Activated CD8-positive, alpha-beta memory T cell treated with anti-CD3 and anti-CD28 coated beads, Interleukin-2, amount 10 ng/mL, durations not matched to agents 7 days and 5 days (primary cell): ENCODE data around the gene RICTOR. TPM values are rescaled to one million over a fixed set of nuclear protein-coding genes. Genes with fewer than 3 reads are reported as not detected.
"Not testable (repeated sequence)": the region's sequence is repeated elsewhere in the genome, so short reads cannot be mapped to it uniquely, and the experiment has no call there.

Source experiments
- ATAC-seq: fragments of 150-1000 bp; cut with Tn5 transposase; one replicate; pipeline ENCODE4 v1.10.0; 2021; ENCODE audit warnings: moderate library complexity
- CTCF ChIA-PET: fragments of 350-600 bp; sonication (Branson Sonifier 250); formaldehyde crosslinking; loops from one replicate; lab custom pipeline; 2021; ENCODE audit warnings: antibody characterized with exemption; lab: Charles Lee
- DNase-seq: peaks from one replicate; pipeline ENCODE4 v3.0.0-alpha.2; 2020
- H3K27ac Mint-ChIP-seq: one replicate; pipeline ENCODE4 v1.8.0; 2021; ENCODE audit warnings: mild to moderate bottlenecking, mixed read lengths
- H3K27me3 Mint-ChIP-seq: one replicate; pipeline ENCODE4 v1.8.0; 2021; ENCODE audit warnings: mixed read lengths
- H3K36me3 Mint-ChIP-seq: one replicate; pipeline ENCODE4 v1.8.0; 2021; ENCODE audit warnings: mild to moderate bottlenecking, mixed read lengths
- H3K4me1 Mint-ChIP-seq: one replicate; pipeline ENCODE4 v1.8.0; 2021; ENCODE audit warnings: mixed read lengths
- H3K4me3 Mint-ChIP-seq: one replicate; pipeline ENCODE4 v1.8.0; 2021; ENCODE audit warnings: mild to moderate bottlenecking, moderate library complexity, mixed read lengths
- H3K9me3 Mint-ChIP-seq: one replicate; pipeline ENCODE4 v1.8.0; 2022; ENCODE audit warnings: low read depth, mixed read lengths
- total RNA-seq, 2 experiments: library from RNA; stranded (reverse); gene quantifications; one replicate each; pipeline ENCODE4 v1.2.3, GENCODE V29; 2021

Gene RICTOR
- total RNA-seq, 2 experiments from 2014 or later, result 40.2 to 50.5 TPM

- ATAC-seq, result no peak
- CTCF ChIA-PET, result interaction anchor here (1.5 kb wide), 1 partner anchor 71 kb away, joined by 3 read pairs; no protein-coding TSS in a partner anchor
- peaks cover 8% of the 10 kb centered on the region for H3K4me1 Mint-ChIP-seq
These were observed 64.9 kb downstream of the RICTOR start for GRCh38 chr5:39009280-39009679.

DNA sequence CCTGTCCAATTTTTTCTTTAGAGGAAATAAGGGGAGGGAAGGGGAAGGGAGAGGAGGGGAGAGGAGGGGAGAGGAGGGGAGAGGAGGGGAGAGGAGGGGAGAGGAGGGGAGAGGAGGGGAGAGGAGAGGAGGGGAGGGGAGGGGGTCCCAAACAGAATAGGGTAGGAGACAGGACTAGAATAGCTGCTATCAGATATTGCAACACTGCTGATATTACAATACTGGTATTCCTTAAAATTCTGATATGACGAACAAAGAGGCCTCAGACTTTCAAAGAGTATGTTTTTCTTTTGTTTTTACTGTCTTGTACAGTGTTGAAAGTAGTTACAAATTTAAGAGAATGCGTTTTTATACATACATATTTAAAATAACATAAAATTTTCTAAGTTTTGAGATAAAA lies 67.5 kb downstream of the RICTOR start:
- CTCF ChIA-PET, result interaction anchor here (1.5 to 2.6 kb wide), 2 partner anchors 10 to 11 kb away, joined by 4 to 8 read pairs; no protein-coding TSS in a partner anchor
- peaks cover 38% of the 10 kb centered on the region for H3K36me3 Mint-ChIP-seq
- H3K4me3 Mint-ChIP-seq, result no peak overlapping the region
- ATAC-seq (no peak), DNase-seq (no peak)
- no peak overlapping the region for H3K27ac Mint-ChIP-seq
- H3K4me1 Mint-ChIP-seq, result peaks cover 14% of the 10 kb centered on the region
- H3K27me3 Mint-ChIP-seq, result no peaks in the 10 kb centered on the region
- peaks cover 6% of the 10 kb centered on the region for H3K9me3 Mint-ChIP-seq

More at GRCh38 chr5:39009280-39009679, 64.9 kb downstream of the RICTOR start:
- H3K36me3 Mint-ChIP-seq, result peaks cover 47% of the 10 kb centered on the region
- no peak overlapping the region for H3K27ac Mint-ChIP-seq
- H3K4me3 Mint-ChIP-seq, result no peak overlapping the region
- DNase-seq, result no peak
- peaks cover 16% of the 10 kb centered on the region for H3K9me3 Mint-ChIP-seq
- no peaks in the 10 kb centered on the region for H3K27me3 Mint-ChIP-seq

DNA sequence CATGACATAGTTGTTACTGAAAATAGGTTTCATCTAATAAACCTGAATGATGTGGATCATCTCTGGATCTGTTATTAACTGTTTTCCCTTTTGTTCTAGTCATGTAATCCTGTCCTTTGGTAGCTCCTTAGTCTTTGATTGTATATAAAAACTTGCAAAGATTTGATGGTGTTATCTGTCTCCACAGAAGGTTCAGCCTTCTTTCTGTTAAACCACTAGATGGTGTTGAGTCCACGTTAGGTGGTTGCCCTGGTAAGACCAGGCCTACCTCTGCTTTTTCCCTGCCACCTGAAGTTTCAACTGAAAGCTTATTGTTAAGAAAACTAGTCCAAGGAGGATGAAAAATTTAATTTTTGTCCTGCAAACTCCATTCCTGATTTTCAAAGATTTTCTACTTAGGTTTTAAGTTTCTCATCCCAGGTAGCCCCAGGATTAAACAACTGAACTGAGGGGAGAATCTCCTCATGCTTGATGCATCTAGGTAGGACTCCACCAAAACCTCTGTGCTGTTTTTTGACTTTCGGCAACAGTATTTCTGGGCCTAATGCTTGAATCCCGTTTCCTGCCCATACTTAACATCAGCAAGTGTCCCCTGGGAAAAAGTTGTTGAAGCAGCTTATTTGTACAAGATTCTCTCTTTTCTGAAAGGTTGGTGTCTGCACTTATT lies 68.5 kb downstream of the RICTOR start:
- Mint-ChIP-seq H3K9me3 (peaks cover 5% of the 10 kb centered on the region), H3K27me3 (no peaks in the 10 kb centered on the region), H3K4me3 (no peak overlapping the region), H3K4me1 (peaks cover 18% of the 10 kb centered on the region), H3K27ac (peak overlapping the region; percentile 1), H3K36me3 (peaks cover 37% of the 10 kb centered on the region)
- ATAC-seq, result no peak
- DNase-seq, result no peak
- CTCF ChIA-PET, result interaction anchor here (0.6 to 2.6 kb wide), 5 partner anchors 10 to 75 kb away, joined by 3 to 8 read pairs (median 3); no protein-coding TSS in a partner anchor

DNA sequence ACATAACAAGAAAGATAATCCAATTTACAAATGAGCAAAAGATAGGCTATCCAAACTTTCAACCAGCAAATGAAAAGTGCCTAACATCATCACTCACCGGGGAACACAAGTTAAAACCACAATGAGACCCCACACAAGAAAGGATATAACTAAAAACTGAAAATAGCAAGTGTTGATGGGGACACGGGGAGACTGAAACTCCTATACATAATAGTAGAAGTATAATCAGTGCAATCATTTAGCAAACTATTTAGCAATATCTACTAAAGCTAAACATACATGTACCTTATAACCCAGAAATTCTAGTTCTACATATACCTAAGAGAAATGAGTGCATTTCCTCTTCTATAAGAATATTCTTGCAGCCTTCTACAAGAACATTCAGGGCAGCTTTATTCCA lies 72.5 kb downstream of the RICTOR start:
- Mint-ChIP-seq H3K27ac (no peak overlapping the region), H3K36me3 (peaks cover 50% of the 10 kb centered on the region), H3K9me3 (no peaks in the 10 kb centered on the region), H3K27me3 (no peaks in the 10 kb centered on the region), H3K4me1 (peaks cover 20% of the 10 kb centered on the region), H3K4me3 (no peak overlapping the region)
- ATAC-seq (no peak), DNase-seq (no peak)
- CTCF ChIA-PET, result interaction anchor here (1.0 kb wide), 1 partner anchor 79 kb away, joined by 3 read pairs; no protein-coding TSS in a partner anchor

DNA sequence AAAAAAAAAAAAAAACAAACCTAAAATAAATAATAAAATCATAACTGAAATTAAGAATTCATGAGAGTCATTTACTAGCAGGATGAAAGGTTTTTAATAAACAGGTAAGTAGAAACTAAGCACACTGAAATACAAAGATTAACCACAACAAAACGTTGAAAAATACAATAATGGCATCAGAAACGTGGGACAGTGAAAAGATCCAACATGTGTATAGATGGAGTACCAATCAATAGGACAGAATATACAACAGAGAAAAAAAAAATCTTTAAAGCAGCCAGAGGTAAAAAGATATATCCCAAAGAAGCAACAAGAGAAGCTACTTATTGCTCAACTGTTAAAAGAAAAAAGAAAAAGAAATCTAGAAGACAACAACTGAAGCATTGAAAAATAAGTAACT lies 75.2 kb downstream of the RICTOR start:
- Mint-ChIP-seq H3K27ac (no peak overlapping the region), H3K4me3 (no peak overlapping the region), H3K4me1 (peaks cover 15% of the 10 kb centered on the region), H3K9me3 (no peaks in the 10 kb centered on the region), H3K27me3 (no peaks in the 10 kb centered on the region), H3K36me3 (peaks cover 58% of the 10 kb centered on the region)
- DNase-seq (no peak), ATAC-seq (no peak)
- CTCF ChIA-PET, result interaction anchor here (1.1 kb wide), 1 partner anchor 59 kb away, joined by 3 read pairs; no protein-coding TSS in a partner anchor

GRCh38 chr5:38997591-38997990 lies 76.6 kb downstream of the RICTOR start:
- no peaks in the 10 kb centered on the region for H3K9me3 Mint-ChIP-seq
- CTCF ChIA-PET, result no interaction called here
- peaks cover 22% of the 10 kb centered on the region for H3K4me1 Mint-ChIP-seq
- no peaks in the 10 kb centered on the region for H3K27me3 Mint-ChIP-seq
- peaks cover 63% of the 10 kb centered on the region for H3K36me3 Mint-ChIP-seq
- H3K27ac Mint-ChIP-seq, result no peak overlapping the region
- H3K4me3 Mint-ChIP-seq, result no peak overlapping the region
- ATAC-seq, result no peak
- DNase-seq, result no peak

DNA sequence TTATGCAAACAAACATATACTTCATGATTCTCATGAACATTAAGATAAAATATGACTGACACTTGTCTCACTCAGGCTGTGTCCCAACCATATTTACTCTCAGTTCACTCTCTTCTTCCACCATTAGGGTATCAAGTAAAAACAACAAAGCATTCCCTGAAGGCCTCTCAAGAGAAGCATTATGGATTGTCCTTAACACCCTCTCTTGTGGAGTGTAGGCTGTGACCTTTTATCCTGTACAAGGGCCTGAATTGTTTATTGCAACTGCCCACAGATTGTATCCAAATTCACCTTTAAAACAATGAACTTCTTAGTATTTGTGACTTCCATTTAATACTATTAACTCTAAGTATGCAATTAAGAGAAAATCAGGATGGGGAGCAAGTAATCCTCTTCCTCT lies 78.1 kb downstream of the RICTOR start:
- Mint-ChIP-seq H3K9me3 (no peaks in the 10 kb centered on the region), H3K27ac (no peak overlapping the region), H3K27me3 (no peaks in the 10 kb centered on the region), H3K36me3 (peaks cover 58% of the 10 kb centered on the region), H3K4me1 (peaks cover 13% of the 10 kb centered on the region), H3K4me3 (no peak overlapping the region)
- DNase-seq, result no peak
- ATAC-seq, result no peak
- CTCF ChIA-PET, result interaction anchor here (1.6 kb wide), 1 partner anchor 10 kb away, joined by 4 read pairs; no protein-coding TSS in a partner anchor

- H3K27me3 Mint-ChIP-seq, result no peaks in the 10 kb centered on the region
- H3K27ac Mint-ChIP-seq, result no peak overlapping the region
- peaks cover 13% of the 10 kb centered on the region for H3K4me1 Mint-ChIP-seq
- no peaks in the 10 kb centered on the region for H3K9me3 Mint-ChIP-seq
- CTCF ChIA-PET, result interaction anchor here (0.6 to 1.6 kb wide), 5 partner anchors 8 to 99 kb away, joined by 3 to 5 read pairs (median 3); no protein-coding TSS in a partner anchor
- peaks cover 54% of the 10 kb centered on the region for H3K36me3 Mint-ChIP-seq
- no peak overlapping the region for H3K4me3 Mint-ChIP-seq
- ATAC-seq (peak; percentile 47), DNase-seq (no peak)
These were observed 79.8 kb downstream of the RICTOR start for GRCh38 chr5:38994324-38994927.

DNA sequence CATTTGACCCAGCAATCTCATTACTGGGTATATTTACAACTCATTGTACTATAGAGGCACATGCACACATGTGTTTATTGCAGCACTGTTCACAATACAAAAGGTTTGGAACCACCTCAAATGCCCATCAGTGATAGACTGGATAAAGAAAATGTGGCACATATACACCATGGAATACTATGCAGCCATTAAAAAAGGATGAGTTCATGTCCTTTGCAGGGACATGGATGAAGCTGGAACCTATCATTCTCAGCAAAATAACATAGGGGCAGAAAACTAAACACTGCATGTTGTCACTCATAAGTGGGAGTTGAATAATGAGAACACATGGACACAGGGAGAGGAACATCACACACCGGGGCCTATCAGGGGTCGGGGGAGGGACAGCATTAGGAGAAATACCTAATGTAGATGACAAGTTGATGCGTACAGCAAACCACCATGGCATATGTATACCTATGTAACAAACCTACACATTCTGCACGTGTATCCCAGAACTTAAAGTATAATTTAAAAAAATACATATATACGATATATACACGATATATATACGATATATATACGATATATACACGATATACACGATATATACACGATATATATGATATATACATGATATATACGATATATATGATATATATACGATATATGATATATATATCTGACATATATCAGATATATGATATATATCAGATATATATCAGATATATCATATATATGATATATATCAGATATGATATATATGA lies 84.1 kb downstream of the RICTOR start:
- H3K27me3 Mint-ChIP-seq, H3K4me1 Mint-ChIP-seq, H3K9me3 Mint-ChIP-seq, CTCF ChIA-PET, H3K27ac Mint-ChIP-seq, ATAC-seq, DNase-seq, H3K4me3 Mint-ChIP-seq: not testable (repeated sequence)
- H3K36me3 Mint-ChIP-seq, result peaks cover 67% of the 10 kb centered on the region

DNA sequence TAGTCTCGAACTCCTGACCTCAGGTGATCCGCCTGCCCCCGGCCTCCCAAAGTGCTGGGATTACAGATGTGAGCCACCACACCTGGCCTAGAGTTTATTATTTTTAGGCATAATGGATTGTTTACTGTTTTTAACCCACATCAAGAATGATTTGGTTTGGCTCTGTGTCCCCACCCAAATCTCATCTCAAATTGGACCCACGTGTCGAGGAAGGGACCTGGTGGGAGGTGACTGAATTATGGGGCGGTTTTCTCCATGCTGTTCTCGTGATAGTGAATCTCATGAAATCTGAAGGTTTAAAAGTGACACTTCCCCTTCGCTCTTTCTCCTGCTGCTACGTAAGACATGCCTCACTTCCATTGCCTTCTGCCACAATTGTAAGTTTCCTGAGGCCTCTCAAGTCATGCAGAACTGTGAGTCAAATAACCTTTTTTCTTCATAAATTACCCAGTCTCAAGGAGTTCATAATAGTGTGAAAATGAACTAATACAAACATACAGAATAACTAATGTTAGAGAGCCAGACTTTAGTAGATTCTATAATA lies 88.2 kb downstream of the RICTOR start:
- no peak overlapping the region for H3K27ac Mint-ChIP-seq
- H3K4me1 Mint-ChIP-seq, result peaks cover 2% of the 10 kb centered on the region
- peaks cover 51% of the 10 kb centered on the region for H3K36me3 Mint-ChIP-seq
- no peak for DNase-seq
- H3K27me3 Mint-ChIP-seq, result no peaks in the 10 kb centered on the region
- no peak for ATAC-seq
- CTCF ChIA-PET, result no interaction called here
- no peak overlapping the region for H3K4me3 Mint-ChIP-seq
- H3K9me3 Mint-ChIP-seq, result peaks cover 2% of the 10 kb centered on the region

DNA sequence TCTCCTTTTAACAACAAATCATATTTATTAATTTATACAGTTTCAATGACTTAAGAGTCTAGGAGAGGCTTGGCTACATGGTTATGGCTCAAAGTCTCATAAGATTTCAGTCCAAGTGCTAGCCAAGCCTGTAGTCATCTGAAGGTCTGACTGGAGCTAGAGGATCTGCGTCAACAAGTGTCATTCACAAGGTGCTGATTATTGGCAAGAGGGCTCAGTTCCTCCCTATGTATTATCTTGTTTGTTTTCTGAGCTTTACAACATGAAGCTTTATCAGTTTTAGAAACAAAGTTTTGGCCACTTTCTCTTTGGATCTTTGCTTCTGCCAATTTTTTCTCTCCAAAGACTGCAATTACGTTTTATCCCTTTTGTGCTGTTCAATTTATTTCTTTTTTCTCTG lies 94.7 kb downstream of the RICTOR start:
- Mint-ChIP-seq H3K4me1 (peaks cover 5% of the 10 kb centered on the region), H3K9me3 (no peaks in the 10 kb centered on the region), H3K27ac (no peak overlapping the region), H3K27me3 (no peaks in the 10 kb centered on the region), H3K36me3 (peaks cover 22% of the 10 kb centered on the region), H3K4me3 (no peak overlapping the region)
- CTCF ChIA-PET, result no interaction called here
- ATAC-seq (no peak), DNase-seq (no peak)

- Mint-ChIP-seq H3K4me1 (peaks cover 5% of the 10 kb centered on the region), H3K27ac (no peak overlapping the region), H3K27me3 (no peaks in the 10 kb centered on the region), H3K9me3 (no peaks in the 10 kb centered on the region), H3K36me3 (peaks cover 26% of the 10 kb centered on the region), H3K4me3 (no peak overlapping the region)
- no peak for DNase-seq
- CTCF ChIA-PET, result interaction anchor here (0.7 to 1.5 kb wide), 2 partner anchors 9 to 22 kb away, joined by 4 to 6 read pairs; no protein-coding TSS in a partner anchor
- ATAC-seq, result no peak
These were observed 96.2 kb downstream of the RICTOR start for GRCh38 chr5:38978036-38978435.

GRCh38 chr5:38968665-38969064 lies 105.5 kb downstream of the RICTOR start:
- CTCF ChIA-PET, result interaction anchor here (2.0 kb wide), 1 partner anchor 10 kb away, joined by 4 read pairs; no protein-coding TSS in a partner anchor
- H3K9me3 Mint-ChIP-seq, result no peaks in the 10 kb centered on the region
- H3K27me3 Mint-ChIP-seq, result no peaks in the 10 kb centered on the region
- H3K36me3 Mint-ChIP-seq, result peaks cover 23% of the 10 kb centered on the region
- no peak for DNase-seq
- H3K4me1 Mint-ChIP-seq, result no peaks in the 10 kb centered on the region
- ATAC-seq, result no peak
- H3K27ac Mint-ChIP-seq, result no peak overlapping the region
- no peak overlapping the region for H3K4me3 Mint-ChIP-seq
